ENCODE results near the gene LARGE1.

- TF ChIP-seq CTCF (IDR thresholded peaks at IDR 0.05; ENCODE audit: poor library complexity) (no peak), EZH2 (IDR thresholded peaks at IDR 0.05; ENCODE audit: borderline replicate concordance) (no peak), EZH2phosphoT487 (IDR thresholded peaks at IDR 0.05; ENCODE audit: low read depth, severe bottlenecking, unreplicated experiment) (no peak)
These were observed 18.2 kb downstream of the LARGE1 start for GRCh38 chr22:33902073-33902472.

Data from hepatocyte (in vitro differentiated cells).